Midbrain (tissue), 1 donor: ENCODE measurements around the gene FXR2.
"Not testable (repeated sequence)": the region's sequence is repeated elsewhere in the genome, so short reads cannot be mapped to it uniquely, and the experiment has no call there.

Experiments used
- DNase-seq: peaks from one replicate; lab custom pipeline; 2025; lab: John Stamatoyannopoulos, UW

FXR2 gene

DNA sequence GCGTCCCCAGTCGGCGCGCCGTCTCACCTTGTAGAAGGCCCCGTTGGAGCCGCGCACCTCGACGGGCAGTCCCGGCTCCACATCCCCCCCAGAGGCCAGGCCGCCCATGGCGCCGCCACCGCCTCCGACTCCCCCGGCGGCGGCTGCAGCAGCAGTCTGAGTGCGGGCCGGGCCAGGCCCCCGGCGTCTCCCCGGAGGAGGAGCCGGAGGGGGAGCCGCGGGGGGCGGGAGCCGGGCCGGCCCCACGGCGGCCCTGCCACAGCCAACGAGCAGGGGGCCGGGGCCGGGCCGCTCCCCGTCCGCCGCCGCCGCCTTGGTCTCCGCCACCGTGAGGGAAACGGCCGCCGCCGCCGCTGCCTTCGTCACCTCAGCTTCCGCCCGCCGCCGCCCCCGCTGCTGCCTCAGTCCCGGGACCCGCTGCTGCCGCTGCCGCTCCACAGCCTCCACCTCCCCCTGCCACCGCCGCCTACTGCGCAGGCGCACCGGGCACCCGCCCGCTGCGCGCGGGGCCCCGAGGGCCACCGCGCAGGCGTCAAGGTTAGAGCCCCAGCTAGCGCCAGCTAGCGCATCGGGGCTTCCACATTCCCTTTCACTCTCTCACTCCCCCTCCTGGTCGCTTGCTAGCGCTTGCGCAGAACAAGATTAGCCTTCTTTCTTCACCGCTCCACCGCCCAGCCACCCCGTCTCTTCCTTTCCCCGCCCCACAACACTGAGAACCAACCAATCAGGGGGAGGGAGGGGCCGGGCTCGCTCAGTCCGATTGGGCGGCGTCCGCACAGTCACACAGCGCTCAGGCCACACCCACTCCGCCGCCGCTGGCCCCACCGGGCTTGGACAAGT, at the start of gene FXR2:
Gene FXR2, minus strand, starts transcription at position 473 of the 840 bp plus-strand sequence. Its CDS starts 365 bp downstream, at position 108.
- DNase-seq: peak; percentile 99

DNA sequence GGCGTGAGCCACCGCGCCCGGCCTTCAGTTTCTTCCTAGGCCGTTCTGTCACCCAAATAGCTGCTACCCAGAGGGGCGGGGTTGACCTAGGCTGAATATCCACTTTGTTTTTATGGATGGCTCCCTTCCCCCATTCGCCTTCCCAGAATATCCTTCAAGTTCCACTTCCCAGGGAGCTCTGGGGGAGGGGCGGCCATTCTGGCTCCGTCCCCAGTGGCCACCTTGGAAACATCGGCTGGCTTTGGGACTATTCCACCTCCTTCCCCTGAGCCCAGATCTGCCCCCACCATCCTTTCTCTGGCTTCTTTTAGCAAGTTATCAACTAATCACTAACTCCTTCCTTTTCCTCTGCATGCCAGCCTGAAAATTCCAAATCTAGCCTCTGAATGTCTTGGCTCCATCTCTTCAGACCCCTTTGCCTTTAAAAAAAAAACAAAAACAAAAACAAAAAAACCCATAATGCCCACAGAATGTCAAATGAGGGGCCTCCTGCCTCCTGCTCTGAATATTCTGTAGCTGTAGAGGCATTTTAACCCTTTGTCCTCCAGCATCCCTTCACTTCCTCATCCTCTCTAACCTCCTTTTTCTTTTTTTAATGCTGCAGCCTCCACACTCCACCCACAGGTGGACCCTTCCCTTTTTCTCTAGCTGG, 42.4 kb upstream of the FXR2 start:
- DNase-seq: peak; percentile 74

DNA sequence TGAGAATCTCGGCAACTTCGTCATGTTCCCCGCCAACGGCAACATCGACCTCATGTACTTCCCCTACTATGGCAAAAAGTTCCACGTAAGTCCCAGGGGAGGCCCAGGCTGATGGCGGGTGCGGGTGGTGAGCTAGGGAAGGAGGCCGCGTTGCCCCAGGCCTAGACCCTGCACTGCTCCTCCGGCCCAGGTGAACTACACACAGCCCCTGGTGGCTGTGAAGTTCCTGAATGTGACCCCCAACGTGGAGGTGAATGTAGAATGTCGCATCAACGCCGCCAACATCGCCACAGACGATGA, 40.8 kb upstream of the FXR2 start:
- DNase-seq: no peak

DNA sequence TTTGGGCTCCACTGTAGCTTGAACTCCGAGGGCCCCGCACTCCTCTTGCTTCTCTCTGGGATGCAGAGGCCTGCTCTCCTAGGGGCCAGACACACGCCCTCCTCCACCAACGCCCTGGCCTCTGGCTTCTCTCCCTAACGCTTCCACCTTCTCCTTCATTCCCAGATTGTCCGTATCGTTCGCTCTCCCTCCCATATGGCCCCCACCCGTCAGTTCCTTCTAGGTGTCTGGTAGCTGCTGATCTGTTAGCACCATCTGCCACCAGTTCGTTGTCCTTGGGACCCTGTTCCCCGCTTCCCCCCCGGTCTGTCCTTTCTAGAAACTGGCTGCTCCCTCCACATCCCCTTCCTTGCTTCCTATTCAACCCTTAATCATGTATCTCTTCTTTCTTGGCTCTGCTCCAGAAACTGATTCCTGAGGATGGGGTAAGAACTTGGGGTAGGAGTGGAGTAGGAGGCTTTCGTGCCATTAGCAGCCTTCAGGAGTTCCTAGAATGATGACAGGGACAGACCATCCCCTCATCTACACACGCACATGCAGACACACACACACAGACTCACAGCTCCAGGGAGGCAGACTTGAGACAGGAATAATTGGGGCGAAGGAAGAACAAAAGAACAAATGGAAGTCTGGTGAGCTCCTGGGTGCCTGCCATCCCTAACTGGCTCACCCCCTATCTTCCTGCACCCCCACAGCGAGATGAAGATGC, 40.3 kb upstream of the FXR2 start:
- no peak for DNase-seq

DNA sequence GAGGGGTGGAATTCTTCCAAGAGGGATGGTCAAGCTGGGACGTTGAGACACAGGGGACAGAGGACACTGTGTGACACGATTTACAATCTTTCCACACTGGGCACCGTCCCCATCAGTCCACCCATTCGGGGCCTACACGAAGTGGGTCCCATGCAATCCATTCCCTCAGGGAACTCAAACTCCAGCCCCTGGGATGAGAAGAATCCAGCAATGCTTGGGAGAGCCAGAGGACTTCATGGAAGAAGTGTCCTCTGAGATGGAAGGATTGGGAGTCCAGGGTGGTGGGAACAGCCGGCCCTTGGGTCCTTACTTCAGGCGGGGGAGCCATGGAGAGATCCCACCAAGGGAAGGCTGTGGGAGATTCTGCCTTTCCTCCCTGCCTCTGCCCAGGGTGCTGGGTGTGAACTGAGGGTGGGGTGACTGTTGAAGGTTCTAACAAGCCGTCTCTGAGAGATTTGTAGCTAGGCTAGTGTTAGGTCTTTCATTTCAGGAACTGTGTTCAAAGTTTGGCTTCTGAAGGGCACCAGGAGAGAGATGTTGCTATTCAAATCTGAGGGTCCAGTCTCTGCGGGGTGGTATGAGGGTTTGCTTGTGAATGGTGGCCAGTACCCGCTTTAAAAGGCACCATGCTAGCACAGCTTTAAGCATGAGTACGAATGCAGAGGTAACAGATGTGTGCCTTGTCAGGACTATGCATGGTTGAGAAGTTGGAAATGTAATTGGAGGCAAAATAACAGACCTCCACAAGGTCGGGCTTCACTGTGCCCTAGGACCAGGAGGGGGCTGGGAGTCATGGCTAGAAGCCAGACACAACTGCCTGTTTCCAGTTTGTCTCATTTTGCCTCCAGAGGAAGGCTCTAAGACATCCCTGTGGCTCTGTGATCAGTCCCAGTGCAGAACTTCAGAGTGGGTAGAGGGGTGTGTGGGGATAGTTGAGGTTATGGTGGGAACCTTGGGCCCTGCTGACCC, 38.0 kb upstream of the FXR2 start:
- DNase-seq: peak; percentile 29

DNA sequence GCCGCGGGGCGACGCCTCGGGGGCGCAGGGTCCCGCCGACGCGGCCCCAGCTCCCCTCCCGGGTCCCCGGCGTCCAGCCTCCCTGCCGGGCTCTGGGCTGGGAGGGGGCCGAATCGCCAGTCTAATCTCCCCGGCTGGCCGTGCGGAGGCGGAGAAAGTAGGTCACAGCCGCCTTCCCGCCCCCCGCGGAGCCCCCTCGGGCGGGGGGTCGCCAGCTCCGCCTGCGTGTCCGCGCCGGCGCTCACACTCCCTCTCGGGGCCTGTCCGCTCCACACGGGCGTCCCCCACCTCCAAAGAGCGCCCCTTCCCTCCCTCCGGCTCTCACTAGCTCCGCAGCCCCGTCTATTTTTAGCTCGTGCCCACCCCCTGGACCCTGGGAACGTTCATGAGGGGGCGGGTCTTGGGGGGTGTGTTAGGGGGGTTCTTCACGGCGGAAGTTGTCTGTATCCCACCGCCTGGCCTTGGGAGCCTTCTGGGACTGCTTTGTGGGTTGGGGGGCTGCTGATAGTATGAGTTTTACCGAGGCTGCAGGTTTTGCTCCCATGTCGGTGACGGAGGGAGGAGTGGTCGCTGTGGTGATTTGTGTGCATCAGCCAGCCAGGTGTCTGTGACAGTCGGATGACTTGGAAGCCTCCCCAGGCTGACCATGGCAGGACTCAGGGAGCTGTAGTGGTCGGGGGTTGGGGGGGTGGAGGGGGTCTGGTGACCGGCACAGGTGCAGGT, 37.1 kb upstream of the FXR2 start:
- DNase-seq: peak; percentile 60

DNA sequence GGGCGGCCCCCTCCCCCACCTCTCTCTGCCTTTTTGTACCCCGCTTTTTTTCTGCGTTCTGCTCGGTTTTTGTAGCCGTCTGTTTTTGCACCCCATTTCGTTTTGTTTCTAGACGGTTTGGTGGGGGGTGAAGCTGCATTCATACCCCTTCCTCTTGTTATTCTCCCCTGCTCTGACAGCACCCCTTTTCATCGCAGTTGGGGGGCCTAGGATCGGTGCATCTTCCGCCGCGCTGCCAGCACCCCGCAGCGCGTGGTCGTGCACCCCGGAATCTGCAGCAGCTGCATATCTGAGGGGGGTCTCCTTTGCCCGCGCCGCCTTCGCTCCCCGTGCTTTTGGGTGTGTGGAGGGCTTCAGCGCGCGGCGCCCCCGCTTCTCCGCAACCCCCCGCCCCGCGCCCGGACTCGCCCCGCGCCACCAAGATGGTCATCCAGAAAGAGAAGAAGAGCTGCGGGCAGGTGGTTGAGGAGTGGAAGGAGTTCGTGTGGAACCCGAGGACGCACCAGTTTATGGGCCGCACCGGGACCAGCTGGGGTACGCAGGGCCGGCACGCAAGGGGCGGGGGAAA, 36.5 kb upstream of the FXR2 start:
- DNase-seq: no peak

DNA sequence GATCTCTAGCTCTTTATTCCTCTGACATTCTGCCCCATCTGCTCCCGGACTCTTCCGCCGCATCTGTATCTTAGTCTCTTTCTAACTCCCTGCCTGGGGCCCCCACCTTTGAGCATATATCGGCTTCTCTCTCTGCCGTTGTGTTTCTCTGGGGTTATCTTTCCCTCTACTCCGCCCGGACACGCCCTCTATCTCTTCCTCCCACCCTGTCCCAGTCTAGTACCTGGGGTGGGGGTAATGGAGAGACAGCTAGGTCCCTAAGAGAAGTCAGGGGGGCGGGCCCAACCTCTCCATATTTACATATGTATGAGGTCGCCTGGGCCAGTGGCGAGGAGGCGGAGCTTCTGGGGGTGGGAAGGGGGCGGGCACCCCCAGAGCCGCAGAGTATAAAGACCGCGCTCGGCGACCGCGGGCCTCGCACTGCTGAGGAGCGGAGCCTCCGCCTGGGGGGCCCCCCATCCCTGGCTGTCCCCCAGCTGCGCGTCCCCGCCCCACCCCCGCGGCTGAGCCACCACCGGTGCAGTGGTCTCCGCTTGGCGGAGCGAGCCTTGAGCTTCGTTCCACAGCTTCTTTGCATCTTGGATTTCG, 35.9 kb upstream of the FXR2 start, which contains the start of gene ATP1B2:
Gene ATP1B2, plus strand, starts transcription at position 418 of the 588 bp plus-strand sequence. CDS start 593 bp downstream, outside the sequence.
- DNase-seq: peak; percentile 72

DNA sequence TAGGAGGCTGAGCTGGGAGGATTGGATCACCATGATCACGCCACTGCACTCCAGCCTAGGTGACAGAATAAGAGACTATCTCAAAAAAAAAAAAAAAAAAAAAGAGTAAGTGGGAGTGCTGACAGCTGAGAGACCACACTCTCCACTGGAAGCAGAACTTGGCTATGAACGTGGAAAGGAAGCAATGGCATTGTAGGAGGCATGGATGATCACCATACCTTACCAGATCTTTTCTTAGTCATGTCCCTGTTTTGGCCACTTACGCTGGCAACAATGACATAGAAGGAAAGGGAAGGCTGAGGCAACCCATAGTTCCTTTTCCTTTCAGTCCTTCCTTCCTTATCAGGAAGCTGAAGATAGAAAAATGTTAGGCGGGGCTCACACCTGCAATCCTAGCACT, 32.3 kb upstream of the FXR2 start:
- DNase-seq: no peak

DNA sequence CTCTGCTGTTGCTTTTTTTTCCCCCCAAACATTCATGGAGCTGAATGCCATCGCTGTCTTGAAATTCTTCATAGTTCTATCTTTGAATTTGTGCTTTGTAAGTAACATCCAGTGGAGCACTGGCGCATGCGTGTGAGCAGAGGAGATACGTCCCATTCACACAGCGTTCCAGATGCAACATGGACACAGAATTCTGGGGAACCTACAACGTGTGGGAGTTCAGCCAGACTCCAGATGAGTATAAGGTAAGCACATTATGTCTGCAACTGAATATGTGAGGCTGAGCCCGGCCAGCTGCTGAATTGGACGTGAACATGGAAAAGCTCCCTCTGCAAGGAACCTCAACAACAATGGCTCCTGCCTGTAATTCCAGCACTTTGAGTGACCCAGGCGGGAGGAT, 31.8 kb upstream of the FXR2 start:
- DNase-seq: no peak

DNA sequence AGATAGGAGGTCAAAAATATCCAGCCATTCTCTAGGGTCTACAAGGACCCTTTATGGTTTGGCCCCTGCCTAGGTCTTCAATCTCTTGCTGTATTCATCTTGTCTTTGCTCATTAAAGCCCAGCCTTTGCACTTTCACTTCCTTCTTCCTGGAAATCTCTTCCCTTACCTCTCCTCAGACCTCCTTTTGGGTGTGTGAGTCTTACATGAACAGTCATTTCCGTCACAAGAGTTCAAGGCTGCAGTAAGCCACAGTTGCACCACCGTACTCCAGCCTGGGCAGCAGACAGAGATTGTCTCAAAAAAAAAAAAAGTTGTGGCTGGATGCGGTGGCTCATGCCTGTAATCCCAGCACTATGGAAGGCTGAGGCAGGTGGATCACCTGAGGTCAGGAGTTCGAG, 30.1 kb upstream of the FXR2 start:
- no peak for DNase-seq

DNA sequence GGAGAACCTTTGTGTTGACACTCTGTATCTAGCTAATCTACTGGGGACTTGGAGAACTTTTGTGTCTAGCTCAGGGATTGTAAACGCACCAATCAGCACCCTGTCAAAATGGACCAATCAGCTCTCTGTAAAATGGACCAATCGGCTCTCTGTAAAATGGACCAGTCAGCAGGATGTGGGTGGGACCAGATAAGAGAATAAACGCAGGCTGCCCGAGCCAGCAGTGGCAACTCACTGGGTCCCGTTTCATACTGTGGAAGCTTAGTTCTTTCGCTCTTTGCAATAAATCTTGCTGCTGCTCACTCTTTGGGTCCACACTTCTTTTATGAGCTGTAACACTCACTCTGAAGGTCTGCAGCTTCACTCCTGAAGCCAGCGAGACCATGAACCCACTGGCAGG, 26.9 kb upstream of the FXR2 start:
- not testable (repeated sequence) for DNase-seq

DNA sequence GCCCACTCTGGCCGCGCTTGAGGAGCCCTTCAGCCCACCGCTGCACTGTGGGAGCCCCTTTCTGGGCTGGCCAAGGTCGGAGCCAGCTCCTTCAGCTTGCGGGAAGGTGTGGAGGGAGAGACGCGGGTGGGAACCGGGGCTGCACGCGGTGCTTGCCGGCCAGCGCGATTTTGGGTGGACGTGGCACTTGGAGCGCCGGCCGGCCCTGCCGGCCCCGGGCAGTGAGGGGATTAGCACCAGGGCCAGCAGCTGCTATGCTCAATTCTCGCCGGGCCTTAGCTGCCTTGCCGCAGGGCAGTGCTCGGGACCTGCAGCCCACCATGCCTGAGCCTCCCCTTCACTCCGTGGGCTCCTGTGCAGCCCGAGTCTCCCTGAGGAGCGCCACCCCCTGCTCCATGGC, 26.1 kb upstream of the FXR2 start:
- DNase-seq: no peak

DNA sequence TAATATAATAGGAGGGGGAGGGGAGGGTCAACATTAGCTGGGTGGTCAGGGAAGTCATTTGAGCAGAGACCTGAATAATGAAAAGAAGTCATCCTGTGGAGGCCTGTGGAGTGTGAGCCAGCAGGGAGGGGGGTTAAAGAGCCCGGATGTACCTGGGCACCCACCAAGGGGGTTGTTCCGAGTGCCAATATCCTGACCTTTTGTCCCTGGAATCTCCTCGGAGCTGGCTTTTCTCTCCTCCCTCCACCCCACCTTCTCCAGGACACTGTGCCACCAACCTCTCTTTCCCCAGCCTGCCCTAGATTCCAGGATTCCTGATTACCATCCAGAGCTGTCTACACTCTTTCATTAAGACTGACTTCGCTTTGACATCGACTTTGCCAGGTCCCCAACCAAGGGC, 21.5 kb upstream of the FXR2 start:
- DNase-seq: no peak

DNA sequence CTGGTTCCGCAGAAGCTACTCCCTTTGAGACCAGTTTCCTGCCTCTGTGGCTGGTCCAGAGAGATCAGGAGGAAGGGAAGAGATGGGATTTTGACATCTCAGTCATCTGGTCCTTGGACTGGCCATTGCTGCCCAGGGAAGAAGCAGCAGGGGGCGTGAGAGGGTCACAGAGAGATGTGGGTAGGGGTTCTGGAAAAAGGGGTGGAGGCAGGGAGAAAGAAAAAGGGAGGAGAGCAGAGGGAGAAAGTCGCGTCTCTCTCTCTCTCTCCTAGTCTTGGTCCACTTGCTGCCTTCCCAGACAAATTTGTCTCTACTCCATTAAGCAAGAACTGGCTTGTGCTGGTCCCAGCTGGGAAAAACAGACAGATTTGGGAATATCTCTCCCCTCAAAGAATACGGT, 19.7 kb upstream of the FXR2 start:
- peak; percentile 58 for DNase-seq

DNA sequence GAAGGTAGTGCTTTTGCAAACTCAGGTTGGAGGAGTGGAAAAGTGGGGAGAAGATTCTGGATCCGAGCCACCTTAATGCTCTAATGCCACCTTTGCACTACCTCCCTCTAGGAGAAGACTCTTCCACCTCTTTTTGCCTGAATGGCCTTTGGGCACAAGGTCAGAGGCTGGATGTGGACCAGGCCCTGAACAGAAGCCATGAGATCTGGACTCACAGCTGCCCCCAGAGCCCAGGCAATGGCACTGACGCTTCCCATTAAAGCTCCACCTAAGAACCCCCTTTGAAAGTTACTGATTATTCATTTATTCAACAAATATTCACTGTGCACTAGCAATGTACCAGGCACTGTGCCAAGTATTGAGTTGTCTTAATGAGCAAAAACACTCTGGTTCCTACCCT, 18.4 kb upstream of the FXR2 start:
- DNase-seq: no peak

DNA sequence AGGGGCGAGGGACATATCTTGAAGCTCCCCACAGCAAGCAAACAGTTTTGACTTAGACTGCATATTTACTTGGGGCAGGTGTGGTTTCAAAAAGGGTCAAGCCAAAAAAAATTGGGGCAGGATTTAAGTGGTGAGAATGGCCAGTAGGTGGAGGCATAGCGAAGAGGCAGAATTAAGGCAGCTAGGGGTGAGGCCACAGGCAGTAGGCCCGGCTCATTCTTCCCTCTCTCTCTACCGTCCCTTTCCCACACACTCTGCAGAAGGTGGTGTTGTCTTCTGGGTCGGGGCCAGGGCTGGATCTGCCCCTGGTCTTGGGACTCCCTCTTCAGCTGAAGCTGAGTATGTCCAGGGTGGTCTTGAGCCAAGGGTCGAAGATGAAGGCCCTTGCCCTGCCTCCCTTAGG, 17.8 kb upstream of the FXR2 start:
- no peak for DNase-seq

DNA sequence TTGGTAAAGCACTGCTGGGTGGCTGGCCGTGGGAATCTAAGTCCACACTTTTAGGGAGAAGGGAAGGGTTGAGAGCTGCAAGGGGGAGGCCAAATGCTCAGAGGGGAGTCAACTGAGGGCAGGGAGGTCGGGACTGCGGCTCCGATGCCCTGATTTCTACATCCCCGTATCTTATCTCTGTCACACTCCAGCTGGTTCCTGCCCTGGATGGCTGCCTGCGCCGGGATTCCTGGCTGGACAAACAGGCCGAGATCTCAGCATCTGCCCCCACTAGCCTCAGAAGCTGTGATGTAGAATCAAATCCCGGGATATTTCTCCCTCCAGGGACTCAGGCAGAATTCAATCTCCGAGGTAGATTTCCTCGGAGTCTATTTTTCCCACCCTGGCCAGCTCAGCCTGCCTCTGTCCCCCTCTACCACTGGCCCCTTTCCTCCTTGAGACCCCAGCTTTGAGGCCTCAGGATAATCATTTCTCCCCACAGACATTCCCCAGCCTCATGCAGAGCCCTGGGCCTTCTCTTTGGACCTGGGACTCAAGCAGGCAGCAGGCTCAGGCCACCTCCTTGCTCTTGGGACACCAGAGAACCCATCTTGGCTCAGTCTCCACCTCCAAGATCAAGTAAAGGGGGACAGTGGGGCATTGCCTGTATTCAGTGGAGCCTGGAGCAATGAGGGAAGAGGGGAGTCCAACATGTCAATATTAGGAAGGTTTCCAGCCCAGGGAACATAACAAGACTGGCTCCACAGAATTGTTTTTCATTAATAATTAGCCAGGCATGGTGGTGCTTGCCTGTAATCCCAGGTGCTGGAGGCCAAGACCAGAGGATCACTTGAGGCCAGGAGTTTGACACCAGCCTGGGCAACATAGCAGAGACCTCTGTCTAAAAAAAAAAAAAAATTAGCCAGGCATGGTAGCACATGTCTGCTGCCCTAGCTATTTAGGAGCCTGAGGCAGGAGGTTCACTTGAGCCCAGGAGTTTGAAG, 17.0 kb upstream of the FXR2 start:
- DNase-seq: no peak

DNA sequence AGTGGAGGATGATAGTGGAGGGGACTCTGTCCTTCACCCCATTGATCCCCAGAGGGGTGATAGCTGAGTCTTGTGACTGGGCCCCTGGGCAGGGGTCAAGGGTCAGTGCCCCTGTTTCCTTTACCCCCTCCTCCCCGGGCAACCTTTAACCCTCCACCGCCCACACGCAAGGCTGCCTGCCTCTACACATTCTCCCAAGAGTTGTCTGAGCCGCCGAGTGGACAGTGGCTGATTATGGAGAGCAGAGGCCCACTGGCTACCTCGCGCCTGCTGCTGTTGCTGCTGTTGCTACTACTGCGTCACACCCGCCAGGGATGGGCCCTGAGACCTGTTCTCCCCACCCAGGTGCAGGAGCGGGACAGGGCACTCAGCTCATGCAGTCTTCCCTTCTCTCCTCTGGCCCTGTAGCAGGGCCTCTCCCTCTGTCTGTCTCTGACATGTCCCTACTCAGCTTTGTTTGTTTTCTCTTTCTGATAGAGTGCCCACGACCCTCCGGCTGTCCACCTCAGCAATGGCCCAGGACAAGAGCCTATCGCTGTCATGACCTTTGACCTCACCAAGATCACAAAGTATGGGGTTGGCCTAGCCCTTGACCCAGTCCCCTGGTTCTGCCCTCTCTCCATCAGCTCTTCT, 15.4 kb upstream of the FXR2 start, which contains the start of gene SHBG:
Gene SHBG, plus strand, starts transcription at position 197 of the 633 bp plus-strand sequence. Its CDS starts 38 bp downstream, at position 235.
- no peak for DNase-seq
